Small intestine (tissue), 7 donors: ENCODE results near the gene FBN2. TPM values are rescaled to one million over a fixed set of nuclear protein-coding genes. Genes with fewer than 3 reads are reported as not detected.

Source experiments
- DNase-seq, 2 donors: peaks; one replicate each; pipeline versions ENCODE4 v3.0.0 to v3.0.0-alpha.2; 2013
- FAIRE-seq: peaks from 2 replicates; lab custom pipeline; 2012; peaks lifted over from hg19 to GRCh38; lab: Jason Lieb, UNC
- H3K27ac ChIP-seq, 3 donors: one replicate each; pipeline ENCODE4 v1.5.1; 2013; ENCODE audit warnings: low read length in 2 of 3, mild to moderate bottlenecking in 2 of 3, control low read depth in 1 of 3, inconsistent platforms in 1 of 3, low read depth in 1 of 3, moderate library complexity in 1 of 3
- H3K27me3 ChIP-seq, 3 donors: one replicate each; pipeline ENCODE4 v1.6.1; 2013; ENCODE audit warnings: low read length in 3 of 3, inconsistent platforms in 1 of 3; ENCODE audit not compliant: control insufficient read depth in 3 of 3, insufficient read depth in 3 of 3
- H3K36me3 ChIP-seq, 3 donors: one replicate each; pipeline ENCODE4 v1.6.1; 2013; ENCODE audit warnings: low read length in 3 of 3, inconsistent platforms in 1 of 3, low read depth in 1 of 3, mild to moderate bottlenecking in 1 of 3, moderate library complexity in 1 of 3; ENCODE audit not compliant: control insufficient read depth in 3 of 3, insufficient read depth in 2 of 3
- H3K4me1 ChIP-seq, 3 donors: one replicate each; pipeline ENCODE4 v1.6.1; 2013; ENCODE audit warnings: low read length in 2 of 3, inconsistent platforms in 1 of 3, low read depth in 1 of 3, mild to moderate bottlenecking in 1 of 3, moderate library complexity in 1 of 3; ENCODE audit not compliant: control insufficient read depth in 3 of 3, insufficient read depth in 2 of 3
- H3K4me3 ChIP-seq, 3 donors: one replicate each; pipeline ENCODE4 v1.5.1; 2013; ENCODE audit warnings: low read length in 3 of 3, control low read depth in 1 of 3, inconsistent platforms in 1 of 3, low read depth in 1 of 3, mild to moderate bottlenecking in 1 of 3, moderate library complexity in 1 of 3
- H3K9me3 ChIP-seq, 2 donors: one replicate each; pipeline ENCODE4 v1.6.1; 2013; ENCODE audit warnings: low read depth in 1 of 2, low read length in 1 of 2; ENCODE audit not compliant: control insufficient read depth in 2 of 2, insufficient read depth in 1 of 2
- WGBS, 3 donors: extraction: QIAGEN DNeasy Blood & Tissue Kit; methylation state at CpG; one replicate each; pipeline ENCODE4 v1.1.7; 2013; 5-methylcytosine and 5-hydroxymethylcytosine counted together
- polyA plus RNA-seq, 4 donors: library from polyadenylated mRNA; stranded (reverse) in 3 of 4; unstranded in 1 of 4; fragments of 200-250 nt in 3 of 4; fragments of 120-200 nt in 1 of 4; gene quantifications; one replicate each; pipeline versions ENCODE4 v1.2.1 to v1.2.3, GENCODE V29; 2013
- donor health status: healthy with polysubstance abuse.
- donor health status: control.
- donor health status: control.
- donor health status: Bipolar disorder and iron deficiency.
- donor health status: healthy.

The FBN2 gene
- polyA plus RNA-seq, 4 donors = under 0.01 to 16.9 (median 0.21) TPM; not detected in 1

GRCh38 chr5:128424646-128425045 lies 113.4 kb downstream of the FBN2 start:
- Histone ChIP-seq H3K4me3 (no peak overlapping the region), H3K36me3 (no peaks in the 10 kb centered on the region), H3K4me1 (no peaks in the 10 kb centered on the region), H3K27me3 (no peaks in the 10 kb centered on the region), H3K27ac (no peak overlapping the region), H3K9me3 (no peaks in the 10 kb centered on the region)
- FAIRE-seq (no peak), DNase-seq (no peak)

- DNase-seq (no peak), FAIRE-seq (no peak)
- no peak overlapping the region for H3K4me3 ChIP-seq
- H3K27ac ChIP-seq = no peak overlapping the region
- no peaks in the 10 kb centered on the region for H3K4me1 ChIP-seq
- H3K27me3 ChIP-seq = no peaks in the 10 kb centered on the region
- H3K36me3 ChIP-seq = no peaks in the 10 kb centered on the region
- no peaks in the 10 kb centered on the region for H3K9me3 ChIP-seq
Observed at GRCh38 chr5:128422612-128423011, 115.4 kb downstream of the FBN2 start.

- DNase-seq (no peak), FAIRE-seq (no peak)
- Histone ChIP-seq H3K27ac (no peak overlapping the region), H3K27me3 (no peaks in the 10 kb centered on the region), H3K36me3 (peaks cover 0 to 2% (median 0%) of the 10 kb centered on the region in 3 donors), H3K4me3 (no peak overlapping the region), H3K9me3 (no peaks in the 10 kb centered on the region), H3K4me1 (no peaks in the 10 kb centered on the region)
Observed at GRCh38 chr5:128414469-128414868, 123.6 kb downstream of the FBN2 start.

- DNase-seq (no peak), FAIRE-seq (no peak)
- no peaks in the 10 kb centered on the region for H3K27me3 ChIP-seq
- H3K27ac ChIP-seq = no peak overlapping the region
- 31 to 46% (median 45%) methylated on average over 2 of the region's 2 CpGs for WGBS, 3 donors
- H3K36me3 ChIP-seq = peaks cover 0 to 2% (median 0%) of the 10 kb centered on the region in 3 donors
- no peak overlapping the region for H3K4me3 ChIP-seq
- H3K4me1 ChIP-seq = no peaks in the 10 kb centered on the region
- H3K9me3 ChIP-seq = no peaks in the 10 kb centered on the region
Observed at GRCh38 chr5:128413356-128413755, 124.7 kb downstream of the FBN2 start.

- Histone ChIP-seq H3K4me3 (no peak overlapping the region), H3K36me3 (peaks cover 0 to 2% (median 0%) of the 10 kb centered on the region in 3 donors), H3K4me1 (no peaks in the 10 kb centered on the region), H3K27me3 (no peaks in the 10 kb centered on the region), H3K27ac (no peak overlapping the region), H3K9me3 (no peaks in the 10 kb centered on the region)
- FAIRE-seq (no peak), DNase-seq (no peak)
- 62 to 75% (median 71%) methylated on average over 1 of the region's 1 CpG for WGBS, 3 donors
Observed at GRCh38 chr5:128412145-128412930, 125.7 kb downstream of the FBN2 start.

- no peak for FAIRE-seq
- DNase-seq = no peak
- H3K4me3 ChIP-seq = no peak overlapping the region
Observed at GRCh38 chr5:128409166-128409800, 128.8 kb downstream of the FBN2 start.

GRCh38 chr5:128408622-128409021 lies 129.4 kb downstream of the FBN2 start:
- Histone ChIP-seq H3K9me3 (no peaks in the 10 kb centered on the region), H3K27me3 (no peaks in the 10 kb centered on the region), H3K4me1 (no peaks in the 10 kb centered on the region), H3K36me3 (peaks cover 0 to 2% (median 0%) of the 10 kb centered on the region in 3 donors), H3K4me3 (no peak overlapping the region), H3K27ac (no peak overlapping the region)
- DNase-seq = no peak
- no peak for FAIRE-seq
- 82 to 89% (median 84%) methylated on average over 5 of the region's 5 CpGs for WGBS, 3 donors

More at GRCh38 chr5:128409166-128409800, 128.8 kb downstream of the FBN2 start:
- Histone ChIP-seq H3K27me3 (no peaks in the 10 kb centered on the region), H3K9me3 (no peaks in the 10 kb centered on the region), H3K4me1 (no peaks in the 10 kb centered on the region), H3K27ac (no peak overlapping the region), H3K36me3 (peaks cover 0 to 2% (median 0%) of the 10 kb centered on the region in 3 donors)

DNA sequence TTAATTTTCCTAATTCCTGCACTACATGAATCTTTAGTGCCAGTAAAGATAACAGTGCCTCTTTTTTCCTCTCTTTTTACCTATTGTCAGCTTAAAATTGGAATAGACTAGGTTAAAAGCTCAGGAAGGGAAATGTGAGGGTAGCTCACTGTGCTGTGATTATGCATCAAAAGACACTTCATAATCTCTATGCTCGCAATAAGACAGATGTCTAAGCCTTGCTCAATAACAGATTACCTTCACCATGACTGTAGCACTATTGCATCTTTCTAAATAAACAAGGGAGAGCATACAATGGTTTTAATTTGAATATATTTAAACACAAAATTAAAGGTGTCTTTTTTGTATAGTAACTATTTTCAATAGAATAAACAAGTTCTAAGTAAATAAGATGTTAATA lies 130.1 kb downstream of the FBN2 start:
- H3K9me3 ChIP-seq = no peaks in the 10 kb centered on the region
- H3K27ac ChIP-seq = no peak overlapping the region
- H3K4me3 ChIP-seq = no peak overlapping the region
- WGBS, 3 donors = 76 to 93% (median 84%) methylated on average over 1 of the region's 1 CpG
- peaks cover 0 to 2% (median 0%) of the 10 kb centered on the region in 3 donors for H3K36me3 ChIP-seq
- H3K27me3 ChIP-seq = no peaks in the 10 kb centered on the region
- no peak for DNase-seq
- FAIRE-seq = no peak
- no peaks in the 10 kb centered on the region for H3K4me1 ChIP-seq
